AG10803 (cell line): ENCODE measurements around the gene CPNE8.

Experiments used
- DNase-seq: peaks from one replicate; pipeline ENCODE4 v3.0.0; 2010; ENCODE audit warnings: low read depth
- H3K4me3 ChIP-seq: 2 replicates; pipeline ENCODE4 v1.5.1; 2011; ENCODE audit warnings: mild to moderate bottlenecking, low read length, control low read depth
- TF ChIP-seq, protein P1 (sequence below): conservative IDR thresholded peaks from 2 replicates; pipeline ENCODE4 v1.5.1; 2011; ENCODE audit warnings: mild to moderate bottlenecking, low read length, control low read depth, inconsistent platforms

The CPNE8 gene

DNA sequence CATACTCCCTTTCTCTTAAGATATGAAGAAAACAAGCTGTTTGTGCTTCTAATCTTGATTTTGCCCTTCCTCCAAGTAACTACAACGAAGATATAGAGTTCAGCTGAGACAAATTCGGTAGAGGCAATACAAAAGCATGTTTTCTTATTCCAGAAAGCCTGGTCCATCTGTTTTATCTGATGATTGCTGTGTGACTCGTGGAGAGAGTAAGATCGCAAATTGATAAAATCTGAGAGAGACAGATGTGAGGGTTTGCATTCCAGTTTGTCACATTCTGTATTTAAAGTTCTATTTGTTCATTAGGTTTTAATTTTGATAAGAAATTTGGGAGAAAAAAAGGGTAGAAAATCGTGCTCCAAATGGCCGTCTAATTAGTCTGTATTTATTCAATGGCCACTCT lies 192.1 kb downstream of the CPNE8 start:
- DNase-seq, result no peak
- no peak overlapping the region for H3K4me3 ChIP-seq
- TF ChIP-seq, protein P1, sequence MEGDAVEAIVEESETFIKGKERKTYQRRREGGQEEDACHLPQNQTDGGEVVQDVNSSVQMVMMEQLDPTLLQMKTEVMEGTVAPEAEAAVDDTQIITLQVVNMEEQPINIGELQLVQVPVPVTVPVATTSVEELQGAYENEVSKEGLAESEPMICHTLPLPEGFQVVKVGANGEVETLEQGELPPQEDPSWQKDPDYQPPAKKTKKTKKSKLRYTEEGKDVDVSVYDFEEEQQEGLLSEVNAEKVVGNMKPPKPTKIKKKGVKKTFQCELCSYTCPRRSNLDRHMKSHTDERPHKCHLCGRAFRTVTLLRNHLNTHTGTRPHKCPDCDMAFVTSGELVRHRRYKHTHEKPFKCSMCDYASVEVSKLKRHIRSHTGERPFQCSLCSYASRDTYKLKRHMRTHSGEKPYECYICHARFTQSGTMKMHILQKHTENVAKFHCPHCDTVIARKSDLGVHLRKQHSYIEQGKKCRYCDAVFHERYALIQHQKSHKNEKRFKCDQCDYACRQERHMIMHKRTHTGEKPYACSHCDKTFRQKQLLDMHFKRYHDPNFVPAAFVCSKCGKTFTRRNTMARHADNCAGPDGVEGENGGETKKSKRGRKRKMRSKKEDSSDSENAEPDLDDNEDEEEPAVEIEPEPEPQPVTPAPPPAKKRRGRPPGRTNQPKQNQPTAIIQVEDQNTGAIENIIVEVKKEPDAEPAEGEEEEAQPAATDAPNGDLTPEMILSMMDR, result no peak

DNA sequence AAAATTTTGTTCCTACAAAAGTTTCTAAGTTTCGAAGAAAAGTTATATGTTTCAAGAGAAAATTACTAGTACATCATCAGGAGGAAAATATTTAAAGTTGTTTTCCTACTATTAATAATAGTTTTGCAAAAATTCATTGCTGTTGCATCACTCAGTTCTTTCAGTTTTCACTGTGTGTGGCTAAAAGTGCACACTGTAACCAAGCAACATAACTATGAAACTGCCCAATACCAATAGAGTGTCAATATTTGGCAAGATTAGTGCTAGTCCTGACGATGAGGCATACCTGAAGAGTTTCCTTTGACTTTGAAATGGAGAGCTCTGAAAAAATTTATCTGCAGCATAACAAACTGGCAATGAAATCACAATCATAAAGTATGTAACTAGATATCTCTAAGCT lies 194.3 kb downstream of the CPNE8 start:
- peak; percentile 31 for DNase-seq
- H3K4me3 ChIP-seq, result no peak overlapping the region
- TF ChIP-seq, protein P1, result no peak

DNA sequence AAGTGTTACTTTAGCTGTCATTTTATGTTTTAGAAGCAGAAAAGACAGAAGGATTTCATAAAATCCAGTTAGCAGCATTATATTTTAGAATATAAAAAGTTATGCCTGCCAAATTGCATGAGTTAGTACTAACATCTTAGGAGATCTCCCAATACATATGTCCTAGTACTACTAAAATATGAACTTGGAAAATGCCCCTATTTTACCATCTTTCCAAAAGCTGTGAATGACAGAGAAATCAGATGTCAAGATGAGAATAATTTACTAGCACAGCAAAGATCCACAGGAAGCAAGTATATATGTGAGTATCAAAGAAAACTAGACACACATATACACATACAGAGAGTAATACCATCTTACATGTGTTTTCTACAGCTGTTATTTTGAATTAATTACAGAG lies 196.9 kb downstream of the CPNE8 start:
- TF ChIP-seq, protein P1, result no peak
- no peak for DNase-seq
- no peak overlapping the region for H3K4me3 ChIP-seq

DNA sequence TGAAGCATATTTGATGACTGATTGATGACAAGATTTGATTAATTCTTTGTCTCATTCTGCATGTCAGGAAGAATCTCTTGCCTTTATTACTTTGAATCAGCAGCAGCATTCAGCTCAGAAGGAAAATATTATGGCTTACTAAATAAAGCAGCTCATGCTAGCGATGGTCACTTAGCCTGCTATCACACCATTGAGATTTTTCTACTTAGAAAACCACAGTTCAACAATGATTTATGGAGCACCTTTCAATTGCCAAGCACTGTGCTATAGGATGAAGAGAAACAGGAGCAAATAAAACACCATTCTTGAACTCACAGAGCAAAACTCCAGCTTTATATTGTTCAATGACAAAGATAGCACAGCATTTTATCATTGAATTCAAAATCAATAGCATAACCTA lies 197.7 kb downstream of the CPNE8 start:
- DNase-seq, result no peak
- no peak overlapping the region for H3K4me3 ChIP-seq
- TF ChIP-seq, protein P1, result no peak

DNA sequence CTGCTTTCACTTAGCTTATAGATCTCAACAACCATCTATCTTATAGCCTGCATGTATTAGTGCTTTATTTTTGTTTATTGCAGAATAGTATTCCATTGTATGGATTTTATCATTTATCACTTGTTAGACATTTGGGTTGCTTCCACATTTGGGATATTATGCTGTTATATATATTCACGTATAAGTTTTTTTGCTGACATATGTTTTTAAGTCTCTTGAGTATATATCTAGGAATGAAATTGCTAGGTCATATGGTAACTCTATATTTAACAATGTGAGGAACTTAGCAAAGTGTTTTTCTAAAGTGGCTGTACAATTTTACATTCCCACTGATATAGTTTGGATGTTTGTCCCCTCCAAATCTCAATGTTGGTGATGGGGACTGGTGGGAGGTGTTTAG lies 208.1 kb downstream of the CPNE8 start:
- DNase-seq, result no peak
- TF ChIP-seq, protein P1, result no peak
- no peak overlapping the region for H3K4me3 ChIP-seq

DNA sequence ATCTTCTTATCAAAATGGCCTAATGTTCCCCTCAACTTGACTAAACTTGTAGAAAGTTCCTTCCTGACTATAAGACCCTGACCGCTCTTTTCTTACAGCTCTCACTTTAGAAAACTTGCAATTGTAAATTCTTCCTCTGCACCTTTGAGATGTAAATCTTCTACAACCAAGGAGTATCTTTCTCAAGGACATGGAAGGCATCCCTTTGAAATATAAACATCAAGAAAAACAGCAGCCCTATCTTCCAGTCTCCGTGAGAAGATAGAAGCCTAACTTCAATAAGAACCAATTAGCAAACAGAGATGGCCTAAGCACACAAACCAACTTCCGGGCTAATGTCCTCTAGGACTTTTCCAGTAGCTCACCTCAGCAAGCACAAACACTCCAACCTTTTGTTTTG lies 210.3 kb downstream of the CPNE8 start:
- TF ChIP-seq, protein P1, result no peak
- H3K4me3 ChIP-seq, result no peak overlapping the region
- DNase-seq, result no peak

DNA sequence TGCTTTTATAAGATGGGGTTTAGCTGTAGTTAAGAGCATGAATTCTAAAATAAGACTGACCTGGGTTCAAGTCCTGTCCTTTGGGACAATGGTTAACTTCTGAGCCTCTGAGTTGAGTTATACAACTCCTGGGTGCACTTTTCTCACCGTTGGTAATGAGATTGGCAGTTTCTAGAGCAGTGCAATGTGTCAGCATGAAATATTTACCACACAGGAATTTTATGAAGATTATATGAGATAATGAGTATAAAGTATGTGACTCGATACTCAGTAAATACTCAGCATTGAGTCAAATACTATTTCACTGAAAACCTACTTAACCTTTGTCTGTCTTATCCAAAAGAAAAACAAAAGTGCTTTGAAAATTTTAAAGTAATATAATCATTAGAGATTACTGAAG lies 214.2 kb downstream of the CPNE8 start:
- DNase-seq, result peak; percentile 2
- TF ChIP-seq, protein P1, result no peak
- no peak overlapping the region for H3K4me3 ChIP-seq
